Activated naive CD4-positive, alpha-beta T cell treated with anti-CD3 and anti-CD28 coated beads, Interleukin-2, amount 50 U/mL, for 16 hours (primary cell): ENCODE data around the gene UVSSA.

Experiments used
- DNase-seq: peaks from one replicate; pipeline ENCODE4 v3.0.0-alpha.2; 2020

The UVSSA gene, protein sequence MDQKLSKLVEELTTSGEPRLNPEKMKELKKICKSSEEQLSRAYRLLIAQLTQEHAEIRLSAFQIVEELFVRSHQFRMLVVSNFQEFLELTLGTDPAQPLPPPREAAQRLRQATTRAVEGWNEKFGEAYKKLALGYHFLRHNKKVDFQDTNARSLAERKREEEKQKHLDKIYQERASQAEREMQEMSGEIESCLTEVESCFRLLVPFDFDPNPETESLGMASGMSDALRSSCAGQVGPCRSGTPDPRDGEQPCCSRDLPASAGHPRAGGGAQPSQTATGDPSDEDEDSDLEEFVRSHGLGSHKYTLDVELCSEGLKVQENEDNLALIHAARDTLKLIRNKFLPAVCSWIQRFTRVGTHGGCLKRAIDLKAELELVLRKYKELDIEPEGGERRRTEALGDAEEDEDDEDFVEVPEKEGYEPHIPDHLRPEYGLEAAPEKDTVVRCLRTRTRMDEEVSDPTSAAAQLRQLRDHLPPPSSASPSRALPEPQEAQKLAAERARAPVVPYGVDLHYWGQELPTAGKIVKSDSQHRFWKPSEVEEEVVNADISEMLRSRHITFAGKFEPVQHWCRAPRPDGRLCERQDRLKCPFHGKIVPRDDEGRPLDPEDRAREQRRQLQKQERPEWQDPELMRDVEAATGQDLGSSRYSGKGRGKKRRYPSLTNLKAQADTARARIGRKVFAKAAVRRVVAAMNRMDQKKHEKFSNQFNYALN

DNA sequence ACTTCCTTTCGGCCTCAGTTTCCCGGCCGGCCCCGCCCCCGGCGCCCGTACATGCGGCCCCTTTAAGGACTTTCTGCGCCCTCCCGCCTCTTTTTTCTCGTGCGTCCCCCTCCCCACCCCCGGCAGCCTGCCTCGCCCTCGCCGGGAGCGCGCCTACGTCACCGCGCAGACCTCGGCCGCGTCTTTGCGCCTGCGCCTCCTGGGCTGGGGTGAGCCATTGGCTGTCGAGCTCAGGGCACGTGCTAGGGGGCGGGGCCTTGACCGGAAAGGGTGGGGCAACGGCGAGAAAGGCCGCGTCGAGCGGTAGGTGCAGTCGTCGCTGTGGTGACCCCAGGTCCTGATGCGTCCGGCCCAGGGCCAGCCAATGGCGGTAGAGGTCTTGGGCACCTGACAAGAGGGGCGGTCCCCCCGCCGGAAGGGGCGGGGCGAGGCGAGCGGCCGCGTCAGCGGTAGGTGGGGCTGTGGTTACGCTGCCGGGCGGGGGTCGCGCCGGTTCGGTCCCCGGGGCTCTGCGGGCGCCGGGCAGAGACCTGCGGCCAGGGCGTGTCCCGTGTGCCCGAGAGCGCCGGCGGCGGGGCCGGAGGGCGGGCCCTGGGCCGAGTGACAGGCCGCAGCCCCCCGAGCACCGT lies at the start of gene UVSSA:
Gene UVSSA, plus strand, starts transcription at position 428 of the 629 bp plus-strand sequence. CDS start 884 bp downstream, outside the sequence.
- peak; percentile 100 for DNase-seq

DNA sequence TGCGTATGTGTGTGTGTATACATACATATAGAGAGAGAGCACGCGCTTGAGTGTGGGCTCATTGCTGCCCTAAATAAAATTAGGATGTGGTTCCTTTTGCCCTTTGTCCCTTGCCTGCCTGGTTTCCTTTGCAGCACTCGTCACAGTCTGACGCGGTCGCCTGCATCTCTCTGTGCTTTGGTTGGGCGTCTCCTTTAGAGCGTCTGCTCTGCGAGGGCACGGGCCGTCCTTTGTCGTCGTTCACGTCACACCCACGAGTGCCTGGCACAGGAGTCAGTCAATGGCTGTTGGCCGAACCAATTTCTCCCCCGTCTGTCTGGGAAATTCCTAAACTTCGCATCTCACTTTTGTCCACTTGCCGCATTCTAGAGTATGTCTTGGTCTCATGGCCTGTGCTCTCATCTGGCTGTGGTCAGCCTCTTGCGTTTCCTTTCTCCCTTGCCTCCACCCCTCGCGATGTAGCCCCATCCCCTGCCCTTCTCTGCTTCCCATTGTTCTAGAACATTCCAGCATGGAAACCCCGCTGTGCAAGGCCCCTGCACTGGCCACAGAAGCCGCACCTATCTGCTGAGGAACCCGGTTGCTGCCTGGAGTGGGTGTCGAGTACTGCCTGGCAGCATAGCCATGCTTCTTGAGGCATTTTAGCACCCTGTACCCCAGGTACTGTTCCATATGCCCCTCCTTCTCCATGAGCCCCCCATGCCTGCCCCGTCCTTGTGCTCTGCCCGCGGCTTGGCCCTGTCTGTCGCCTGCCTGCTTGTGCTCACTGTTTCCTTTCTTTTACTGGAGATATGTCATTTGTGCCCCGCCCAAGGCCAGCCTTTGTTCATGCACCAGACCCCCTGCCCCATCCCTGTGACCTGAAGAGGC lies 49.3 kb upstream of the UVSSA start:
- no peak for DNase-seq

DNA sequence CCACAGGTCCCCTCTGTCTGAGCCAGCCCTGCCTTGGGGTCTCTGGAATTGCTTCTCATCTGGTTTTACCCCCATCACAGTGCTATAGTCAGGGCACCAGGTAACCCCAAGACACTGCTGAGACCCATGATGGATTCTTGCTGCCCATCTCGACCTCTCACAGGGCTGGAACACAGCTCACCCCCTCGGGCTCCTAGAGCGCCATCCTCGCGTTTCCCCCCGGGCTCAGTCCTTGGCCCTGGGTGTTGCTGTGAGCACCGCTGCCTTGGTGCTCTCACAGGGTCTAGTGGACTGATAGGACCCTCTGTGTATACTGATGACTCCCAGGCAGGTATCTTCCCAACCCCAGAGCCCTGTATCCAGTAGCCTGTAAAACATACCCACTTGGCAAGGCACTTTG lies 48.5 kb upstream of the UVSSA start:
- no peak for DNase-seq

DNA sequence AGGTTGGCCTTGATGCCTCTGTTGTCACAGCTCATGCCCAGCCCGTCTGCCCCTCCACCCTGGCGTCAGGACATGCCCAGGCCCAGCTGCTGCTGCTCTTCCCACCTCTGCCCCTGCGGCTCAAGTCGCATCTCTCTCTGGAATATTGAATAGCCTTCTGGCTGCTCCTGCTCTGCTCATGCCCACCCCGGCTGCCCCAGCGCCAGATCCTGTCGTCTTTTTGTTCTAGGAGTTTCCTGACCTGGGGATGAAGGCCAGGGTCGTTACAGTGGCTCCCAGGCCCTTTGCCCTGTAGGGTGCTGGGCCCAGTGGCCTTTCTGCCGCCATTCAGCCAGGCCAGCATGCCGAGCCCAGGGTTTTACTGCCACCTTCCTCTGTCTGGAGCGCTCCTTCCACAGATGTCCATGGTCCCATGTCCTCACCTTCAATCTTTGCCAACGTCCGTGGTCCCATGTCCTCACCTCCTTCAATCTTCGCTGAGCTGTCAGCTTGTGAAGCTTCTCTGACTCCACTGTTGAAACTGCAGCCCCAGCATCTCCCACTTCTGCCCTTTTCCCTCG lies 47.6 kb upstream of the UVSSA start:
- DNase-seq = no peak

DNA sequence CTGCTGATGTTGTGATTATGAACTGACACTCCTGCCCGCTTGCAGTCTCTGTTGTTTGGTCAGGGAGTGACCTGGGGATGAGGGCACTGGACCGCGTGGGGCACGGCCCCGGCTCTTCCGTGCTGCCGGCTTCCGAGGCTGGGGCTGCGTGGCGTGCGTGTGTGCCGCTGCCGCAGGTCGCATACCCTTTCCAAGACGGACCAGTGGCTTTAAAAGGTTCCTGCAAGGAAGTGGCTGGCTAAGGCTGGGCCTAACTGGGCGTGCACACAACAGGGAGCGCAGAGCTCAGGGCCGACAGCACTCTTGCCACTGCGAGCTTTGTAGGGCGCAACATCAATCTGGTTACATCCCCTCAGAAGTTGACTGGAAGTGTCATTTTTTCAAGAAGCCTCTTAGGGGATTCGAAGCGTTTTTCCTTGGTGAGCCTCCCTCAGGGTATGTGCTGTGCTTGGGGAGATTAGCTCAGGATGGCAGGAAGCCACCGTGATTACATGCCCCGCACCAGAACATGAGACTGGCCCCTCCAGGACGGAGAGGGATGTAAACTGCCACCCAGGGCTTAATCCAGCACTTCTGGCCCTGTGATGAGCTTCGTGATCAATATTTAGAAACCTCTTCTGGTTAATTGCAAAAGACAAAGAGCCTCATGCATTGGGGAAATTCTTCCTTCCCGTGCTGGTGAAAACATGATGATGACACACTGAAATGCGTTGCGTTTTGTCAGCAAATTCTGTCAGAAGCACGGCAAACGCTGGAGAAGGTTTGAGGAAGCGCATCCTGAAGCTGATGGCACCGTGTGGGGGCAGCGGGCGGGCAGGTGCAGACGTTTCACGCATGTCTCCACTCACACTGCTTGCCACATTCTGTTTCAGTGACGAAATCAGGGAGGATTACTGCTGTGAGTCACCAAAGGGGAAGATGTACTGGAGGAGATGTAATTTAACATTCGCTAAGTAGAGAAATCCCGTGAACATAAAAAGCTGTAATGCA lies 46.2 kb upstream of the UVSSA start:
- no peak for DNase-seq

DNA sequence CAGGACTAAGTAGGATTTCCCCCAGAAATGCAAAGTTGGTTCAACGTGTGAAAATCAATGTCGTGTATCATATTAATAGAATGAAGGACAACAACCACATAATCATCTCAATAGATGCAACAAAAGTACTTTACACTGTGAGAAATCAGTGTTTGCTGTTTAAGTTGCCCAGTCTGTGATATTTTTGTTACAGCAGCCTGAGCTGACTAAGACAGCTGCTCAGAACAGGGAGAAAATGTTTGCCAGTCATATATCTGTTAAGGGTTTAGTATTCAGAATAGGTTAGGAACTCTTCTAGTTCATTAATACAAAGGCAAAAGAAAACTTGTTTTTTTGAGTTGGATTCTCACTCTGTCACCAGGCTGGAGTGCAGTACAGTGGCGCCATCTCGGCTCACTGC lies 44.8 kb upstream of the UVSSA start:
- no peak for DNase-seq

DNA sequence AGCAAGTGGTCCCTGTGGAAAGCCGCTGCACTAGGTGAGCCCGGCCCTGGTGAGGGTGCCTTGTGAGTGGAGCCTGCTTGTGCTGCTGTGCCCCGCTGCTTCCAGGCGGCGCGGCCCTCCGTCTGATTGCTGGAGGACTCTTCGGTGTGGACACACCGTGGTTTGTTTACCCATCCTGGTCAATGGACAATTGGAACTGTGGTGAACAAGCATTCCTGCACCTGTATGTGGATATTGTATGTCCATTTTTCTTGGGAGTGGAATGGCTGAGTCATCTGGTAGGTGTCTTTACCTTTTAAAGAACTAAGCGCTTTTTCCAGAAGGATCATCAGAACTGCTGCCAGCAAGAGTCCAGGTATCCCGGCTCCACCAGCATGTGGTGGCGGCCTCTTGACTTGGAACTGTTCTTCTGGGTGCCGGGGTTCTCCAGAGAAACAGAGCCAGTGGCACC lies 41.7 kb upstream of the UVSSA start:
- no peak for DNase-seq

DNA sequence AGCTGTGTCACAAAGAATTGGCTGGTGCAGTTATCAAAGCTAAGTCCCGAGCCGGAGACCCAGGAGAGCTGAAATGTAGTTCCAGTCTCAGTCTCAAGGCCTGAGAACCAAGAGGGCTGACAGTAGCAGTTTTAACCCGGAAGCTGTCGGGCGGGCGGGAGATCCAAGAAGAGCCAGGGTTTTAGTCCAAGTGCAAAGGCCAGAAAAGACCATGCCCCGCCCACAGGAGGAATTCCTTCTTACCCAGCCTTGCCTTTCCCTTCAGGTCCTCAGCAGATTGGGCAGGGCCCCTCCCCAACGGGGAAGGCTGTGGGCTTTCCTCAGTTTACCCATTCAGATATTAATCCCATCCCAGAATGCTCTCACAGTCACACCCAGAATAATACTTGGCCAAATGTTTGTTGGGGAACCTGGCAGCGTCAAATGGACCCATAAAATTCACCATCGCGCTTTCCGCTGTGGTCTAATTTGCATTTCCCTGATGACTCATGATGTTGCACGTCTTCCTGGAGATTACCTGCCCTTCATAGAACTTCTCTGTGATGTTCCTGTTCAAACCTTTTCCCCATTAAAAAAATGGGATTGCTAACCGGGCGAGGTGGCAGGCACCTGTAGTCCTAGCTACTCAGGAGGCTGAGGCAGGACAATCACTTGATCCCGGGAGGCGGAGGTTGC lies 41.1 kb upstream of the UVSSA start:
- no peak for DNase-seq

DNA sequence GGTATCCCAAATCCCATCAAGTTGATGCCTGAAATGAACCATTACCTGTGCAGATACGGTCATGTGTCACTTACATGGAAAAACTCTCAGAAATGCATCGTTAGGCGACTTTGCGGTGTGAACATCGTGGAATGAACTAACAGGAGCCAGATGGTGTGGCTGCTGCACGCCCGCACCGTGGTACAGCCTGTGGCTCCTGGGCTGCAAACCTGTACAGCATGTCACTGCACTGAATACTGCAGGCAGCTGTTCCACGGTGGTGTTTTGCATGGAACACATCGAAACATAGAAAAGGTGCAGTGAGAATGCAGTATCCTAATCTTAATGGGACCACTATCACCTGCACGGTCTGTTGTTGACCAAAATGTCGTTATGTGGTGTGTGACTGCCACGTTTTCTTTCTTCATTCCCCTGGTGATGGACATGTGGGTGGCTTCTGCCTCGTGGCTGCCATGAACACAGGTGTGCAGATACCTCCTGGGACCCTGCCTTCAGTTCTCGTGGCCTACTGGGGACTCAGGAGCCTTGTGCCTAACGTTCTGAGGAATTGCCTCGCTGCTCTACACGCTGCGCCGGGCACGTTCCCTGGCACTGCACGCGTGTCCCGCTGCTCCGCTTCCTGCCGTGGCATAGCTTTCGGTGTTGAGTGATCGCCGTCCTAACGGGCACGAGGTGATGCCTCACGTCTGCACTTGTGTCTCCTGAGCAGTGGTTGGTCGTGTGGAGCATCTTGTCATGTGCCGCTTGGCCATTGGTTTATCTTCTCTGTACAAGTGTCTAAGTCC lies 38.9 kb upstream of the UVSSA start:
- DNase-seq = no peak

DNA sequence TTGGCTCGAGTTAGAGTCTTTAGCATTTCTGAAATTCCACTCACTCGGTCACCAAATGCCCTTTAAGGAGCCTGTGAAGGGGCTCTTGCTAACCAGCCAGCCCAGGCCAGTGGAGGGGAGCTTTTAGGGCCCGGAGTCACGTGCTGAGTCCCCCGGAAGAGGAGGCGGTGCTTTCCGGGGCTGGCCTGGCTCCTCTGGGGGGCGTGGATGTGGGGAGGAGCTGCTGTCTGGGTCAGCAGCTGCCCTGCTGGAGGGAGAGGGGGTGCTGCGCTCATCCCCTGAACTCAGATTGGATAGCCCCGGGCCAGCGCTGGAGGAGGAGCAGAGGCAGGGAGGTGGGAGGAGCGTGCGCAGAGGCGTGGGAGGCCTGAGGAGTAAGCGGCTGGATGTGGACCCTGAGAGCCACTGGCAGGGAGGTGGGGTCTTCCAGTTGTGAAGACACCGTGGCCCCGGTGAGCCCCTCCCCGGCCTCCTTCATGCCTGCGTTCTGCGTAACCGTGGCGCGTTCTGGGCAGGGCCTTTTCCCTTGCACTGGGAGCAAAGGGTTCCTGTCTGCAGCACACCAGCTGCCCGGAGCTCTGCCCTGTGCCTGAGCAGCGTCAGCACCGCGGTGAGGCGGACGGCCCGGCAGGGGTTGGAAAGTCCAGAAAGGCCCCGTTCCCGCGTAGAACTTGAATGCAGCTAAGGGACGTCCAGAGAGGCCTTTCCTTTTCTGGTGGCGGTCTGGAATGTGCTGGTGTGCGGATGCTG lies 37.6 kb upstream of the UVSSA start:
- peak; percentile 46 for DNase-seq

DNA sequence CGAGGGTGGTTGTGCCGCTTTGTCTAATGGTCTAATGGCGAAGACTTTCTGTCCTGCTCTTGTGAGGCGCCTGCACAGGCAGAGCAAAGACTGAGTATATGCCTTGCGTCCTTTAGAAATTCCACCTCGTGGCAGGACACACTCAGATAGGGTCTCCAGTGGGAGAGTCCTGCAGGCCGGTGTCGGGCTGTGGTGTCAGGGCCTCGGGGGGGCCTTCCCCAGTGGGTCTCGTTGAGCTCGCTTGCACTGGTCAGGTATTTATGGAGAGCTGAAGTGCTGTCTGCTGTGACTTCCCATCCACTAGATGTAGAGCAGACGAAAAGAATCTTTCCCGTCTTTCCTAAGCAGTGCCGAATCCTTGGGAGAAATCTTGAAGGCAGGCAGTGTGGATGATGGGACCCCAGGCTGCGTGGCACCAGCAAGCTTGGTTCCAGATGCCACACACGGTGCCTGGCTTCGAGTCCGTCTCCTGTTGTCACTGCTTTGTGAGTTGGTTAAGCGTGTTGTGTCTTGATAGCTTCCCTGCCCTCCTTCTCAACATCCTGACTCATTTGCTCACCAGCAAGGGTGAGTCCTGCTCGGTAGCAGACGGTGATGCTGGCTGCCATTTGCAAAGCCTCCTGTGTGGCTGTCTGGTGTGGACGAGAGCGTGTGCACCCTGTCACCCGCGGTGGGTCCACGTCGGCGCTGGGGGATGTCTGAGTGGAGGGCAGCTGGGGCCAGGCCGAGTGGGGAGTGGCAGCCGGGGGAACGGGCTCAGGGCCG lies 36.8 kb upstream of the UVSSA start:
- no peak for DNase-seq

DNA sequence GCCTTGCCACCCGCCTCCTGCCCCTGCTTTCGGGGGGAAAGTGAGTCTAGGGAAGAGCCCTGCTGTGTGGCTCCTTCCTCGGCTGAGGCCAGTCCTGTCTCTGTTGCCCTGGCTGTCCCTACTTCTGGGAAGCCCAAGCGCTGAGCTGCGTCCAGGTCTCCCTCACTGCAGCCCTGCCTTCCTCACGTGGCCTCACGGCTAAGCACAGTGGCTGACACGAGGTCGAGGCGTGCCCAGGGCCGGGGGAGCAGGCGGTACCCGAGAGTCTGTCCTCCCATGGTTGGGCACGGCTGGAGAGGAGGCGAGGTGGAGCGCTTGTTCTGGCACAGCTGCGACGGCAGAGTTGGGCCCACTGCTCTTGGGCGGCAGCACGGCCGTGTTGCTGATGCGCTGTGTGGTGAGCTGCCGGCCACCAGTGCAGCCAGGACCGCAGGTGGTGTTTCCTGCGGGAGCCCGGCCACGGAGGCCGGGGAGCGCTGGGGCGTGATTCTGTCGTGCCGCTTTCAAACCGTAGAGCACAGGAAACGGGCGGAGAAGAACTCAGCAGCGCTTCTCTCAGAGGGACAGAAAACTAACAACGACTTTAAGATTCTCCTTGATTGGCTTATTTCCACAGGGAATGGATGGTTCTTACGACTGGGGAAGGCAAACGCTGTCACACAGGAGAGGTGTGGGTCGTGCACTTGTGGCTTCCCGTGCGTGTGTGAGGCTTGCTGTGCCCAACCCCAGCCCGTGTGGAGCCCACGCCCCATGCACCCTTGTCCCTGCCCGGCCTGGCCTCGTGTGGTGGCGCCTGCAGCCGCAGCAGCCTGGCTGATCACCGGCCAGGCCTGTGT lies 36.0 kb upstream of the UVSSA start:
- DNase-seq = no peak

DNA sequence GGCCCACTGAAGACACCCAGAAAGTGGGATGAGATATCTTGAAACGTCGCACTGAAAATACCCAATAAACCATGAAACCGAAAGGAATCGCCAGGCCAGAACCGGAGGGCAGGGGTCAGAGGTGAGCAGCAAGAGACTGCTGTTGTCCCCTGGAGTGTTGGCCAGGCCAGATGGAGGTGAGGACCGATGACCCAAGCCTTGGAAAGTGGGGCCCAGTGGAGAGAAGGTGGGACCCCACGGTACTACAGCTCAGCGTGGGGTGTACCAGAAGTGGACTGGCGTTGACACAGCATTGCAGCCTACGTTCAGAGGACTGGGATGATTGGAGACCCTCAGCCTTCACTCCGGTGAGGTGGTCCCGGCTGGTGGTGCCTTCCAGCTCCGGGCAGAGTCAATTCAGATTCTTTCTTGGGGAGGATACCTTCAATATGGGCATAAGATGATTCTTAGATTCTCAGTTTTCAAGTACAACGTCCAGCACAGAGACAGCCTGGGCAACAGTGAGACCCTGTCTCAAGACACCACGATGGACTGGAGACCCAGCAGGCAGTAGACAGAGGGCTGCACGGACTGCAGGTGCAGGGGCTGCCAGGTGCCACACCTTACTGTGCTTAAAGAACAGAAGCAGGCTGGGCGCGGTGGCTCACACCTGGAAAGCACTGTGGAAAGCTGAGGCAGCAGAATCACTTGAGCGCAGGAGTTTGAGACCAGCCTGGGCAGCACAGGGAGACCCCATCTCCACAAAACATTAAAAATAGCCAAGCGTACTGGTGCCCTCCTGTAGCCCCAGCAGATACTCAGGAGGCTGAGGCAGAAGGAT lies 34.0 kb upstream of the UVSSA start:
- DNase-seq = no peak

DNA sequence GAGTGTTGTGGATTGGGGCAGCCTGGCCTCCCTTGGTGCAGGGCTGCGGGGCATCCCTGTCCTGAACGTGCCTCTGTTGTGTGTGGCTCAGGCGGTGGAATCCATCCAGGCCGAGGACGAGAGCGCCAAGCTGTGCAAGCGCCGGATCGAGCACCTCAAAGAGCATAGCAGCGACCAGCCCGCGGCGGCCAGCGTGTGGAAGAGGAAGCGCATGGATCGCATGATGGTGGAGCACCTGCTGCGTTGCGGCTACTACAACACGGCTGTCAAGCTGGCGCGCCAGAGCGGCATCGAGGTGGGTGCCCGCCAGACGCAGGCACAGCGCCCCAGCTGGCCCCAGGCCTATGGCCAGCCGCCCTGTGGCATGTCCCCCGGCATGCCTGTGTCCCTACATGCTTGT lies 31.7 kb upstream of the UVSSA start:
- DNase-seq = no peak

DNA sequence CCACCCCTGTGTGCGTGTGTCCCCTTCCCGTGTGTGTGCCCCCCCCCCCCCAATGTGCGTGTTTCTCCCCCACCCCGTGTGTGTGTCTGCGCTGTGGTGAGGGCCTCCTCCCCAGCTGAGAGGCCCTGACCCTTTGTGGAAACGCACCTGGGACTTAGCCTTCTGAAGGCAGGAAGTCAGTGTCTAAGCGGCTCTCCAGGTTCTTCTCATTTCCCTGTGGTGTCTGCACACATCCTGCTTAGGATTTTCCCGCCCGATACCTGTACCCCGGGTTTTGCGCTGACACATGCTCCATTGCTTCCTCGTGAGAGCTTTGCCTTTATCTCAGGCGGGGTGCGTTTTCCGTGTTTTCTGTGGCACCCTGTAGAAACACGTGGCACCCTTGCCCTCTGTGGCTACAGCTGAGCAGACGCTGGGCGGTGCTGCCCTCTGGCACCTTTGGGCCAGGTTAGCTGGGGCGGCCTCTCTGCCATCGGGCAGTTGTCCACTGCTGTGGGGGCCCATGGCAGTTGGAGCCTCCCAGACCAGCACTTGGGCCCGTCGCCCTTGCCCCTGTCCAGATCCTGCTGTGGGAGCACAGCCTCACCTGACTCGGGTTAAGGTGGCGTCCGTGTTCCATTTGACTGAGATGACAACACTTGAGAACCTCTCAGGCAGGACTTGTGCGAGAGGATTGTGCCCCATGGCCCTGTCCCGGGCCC lies 31.0 kb upstream of the UVSSA start:
- no peak for DNase-seq
